Activated CD8-positive, alpha-beta memory T cell treated with anti-CD3 and anti-CD28 coated beads for 36 hours (primary cell): ENCODE data around the gene PELI3. TPM values are rescaled to one million over a fixed set of nuclear protein-coding genes. Genes with fewer than 3 reads are reported as not detected.
"Not testable (repeated sequence)": the region's sequence is repeated elsewhere in the genome, so short reads cannot be mapped to it uniquely, and the experiment has no call there.

ENCODE experiments used
- CTCF ChIA-PET: fragments of 350-600 bp; sonication (Branson Sonifier 250); formaldehyde crosslinking; loops from one replicate; lab custom pipeline; 2021; ENCODE audit warnings: antibody characterized with exemption; lab: Charles Lee
- POLR2A ChIA-PET: fragments of 350-600 bp; sonication (Branson Sonifier 250); formaldehyde crosslinking; loops from one replicate; lab custom pipeline; 2021; ENCODE audit warnings: antibody characterized with exemption; lab: Charles Lee
- total RNA-seq, 2 experiments: library from RNA; stranded (reverse); gene quantifications; one replicate each; pipeline ENCODE4 v1.2.3, GENCODE V29; 2021

The PELI3 gene
- total RNA-seq, 2 experiments from 2014 or later = 7.9 to 8.2 TPM

GRCh38 chr11:66438504-66439466 is 27.9 kb upstream of the PELI3 start, which contains the start of gene MRPL11:
MRPL11 (minus strand) TSS chr11:66438848; CDS start chr11:66438754, 94 bp downstream.
- ChIA-PET POLR2A (interaction anchor here (0.6 to 0.8 kb wide), 3 partner anchors 18 to 56 kb away, joined by 3 to 8 read pairs (median 3); partner anchors contain the start of gene NPAS4), CTCF (interaction anchor here (0.5 to 2.7 kb wide), 28 partner anchors 8 to 296 kb away, joined by 3 to 25 read pairs (median 4); partner anchors contain the start of genes ACTN3, CD248, DPP3 and RBM4B)

GRCh38 chr11:66440101-66440939 is 26.4 kb upstream of the PELI3 start:
- CTCF ChIA-PET = interaction anchor here (1.6 to 2.7 kb wide), 3 partner anchors 11 to 123 kb away, joined by 7 to 25 read pairs (median 10); partner anchors contain the start of gene CD248
- POLR2A ChIA-PET = interaction anchor here (0.6 kb wide), 1 partner anchor 12 kb away, joined by 3 read pairs; no protein-coding TSS in a partner anchor

GRCh38 chr11:66440940-66441282 is 25.8 kb upstream of the PELI3 start:
- CTCF ChIA-PET, POLR2A ChIA-PET: not testable (repeated sequence)

GRCh38 chr11:66443602-66444001 is 23.1 kb upstream of the PELI3 start:
- ChIA-PET POLR2A (no interaction called here), CTCF (interaction anchor here (0.6 kb wide), 2 partner anchors 87 to 140 kb away, joined by 3 read pairs; no protein-coding TSS in a partner anchor)

GRCh38 chr11:66447012-66447411 is 19.7 kb upstream of the PELI3 start:
- CTCF ChIA-PET = interaction anchor here (1.2 to 1.5 kb wide), 2 partner anchors 8 to 38 kb away, joined by 3 to 4 read pairs; partner anchors contain the start of gene MRPL11
- POLR2A ChIA-PET = no interaction called here

GRCh38 chr11:66448523-66448922 is 18.2 kb upstream of the PELI3 start:
- CTCF ChIA-PET = interaction anchor here (0.6 kb wide), 1 partner anchor 227 kb away, joined by 3 read pairs; no protein-coding TSS in a partner anchor
- POLR2A ChIA-PET = no interaction called here

GRCh38 chr11:66450560-66450959 is 16.1 kb upstream of the PELI3 start:
- POLR2A ChIA-PET = no interaction called here
- CTCF ChIA-PET = interaction anchor here (1.4 kb wide), 1 partner anchor 12 kb away, joined by 3 read pairs; the partner anchor contains the start of gene MRPL11

- CTCF ChIA-PET = no interaction called here
Observed at GRCh38 chr11:66451663-66452062, 15.0 kb upstream of the PELI3 start.

GRCh38 chr11:66454247-66454646 is 12.5 kb upstream of the PELI3 start:
- POLR2A ChIA-PET = no interaction called here
- CTCF ChIA-PET = interaction anchor here (1.0 kb wide), 1 partner anchor 21 kb away, joined by 3 read pairs; no protein-coding TSS in a partner anchor

More at GRCh38 chr11:66451663-66452062, 15.0 kb upstream of the PELI3 start:
- POLR2A ChIA-PET = interaction anchor here (0.6 kb wide), 1 partner anchor 962 kb away, joined by 3 read pairs; no protein-coding TSS in a partner anchor

- ChIA-PET POLR2A (no interaction called here), CTCF (interaction anchor here (0.7 to 1.0 kb wide), 4 partner anchors 16 to 37 kb away, joined by 3 to 5 read pairs (median 4); no protein-coding TSS in a partner anchor)
Observed at GRCh38 chr11:66454828-66455227, 11.9 kb upstream of the PELI3 start.

- ChIA-PET POLR2A (no interaction called here), CTCF (interaction anchor here (0.7 to 1.8 kb wide), 4 partner anchors 19 to 72 kb away, joined by 3 to 4 read pairs (median 4); partner anchors contain the start of gene MRPL11)
Observed at GRCh38 chr11:66457826-66458225, 8.9 kb upstream of the PELI3 start.

- ChIA-PET POLR2A (no interaction called here), CTCF (interaction anchor here (1.7 to 1.8 kb wide), 2 partner anchors 20 to 41 kb away, joined by 3 to 4 read pairs; partner anchors contain the start of gene MRPL11)
Observed at GRCh38 chr11:66459138-66459778, 7.4 kb upstream of the PELI3 start.

GRCh38 chr11:66462010-66462409 is 4.7 kb upstream of the PELI3 start:
- POLR2A ChIA-PET = interaction anchor here (1.4 kb wide), 1 partner anchor 18 kb away, joined by 5 read pairs; the partner anchor contains the start of gene DPP3
- CTCF ChIA-PET = interaction anchor here (1.0 to 1.4 kb wide), 3 partner anchors 18 to 42 kb away, joined by 3 read pairs; partner anchors contain the start of genes DPP3 and MRPL11

- CTCF ChIA-PET = interaction anchor here (0.6 kb wide), 1 partner anchor 114 kb away, joined by 4 read pairs; no protein-coding TSS in a partner anchor
- POLR2A ChIA-PET = interaction anchor here (1.4 kb wide), 1 partner anchor 17 kb away, joined by 5 read pairs; the partner anchor contains the start of gene DPP3
Observed at GRCh38 chr11:66462911-66463310, 3.8 kb upstream of the PELI3 start.

- POLR2A ChIA-PET = not testable (repeated sequence)
- CTCF ChIA-PET = interaction anchor here (0.7 to 1.2 kb wide), 2 partner anchors 25 to 45 kb away, joined by 3 to 4 read pairs; partner anchors contain the start of gene MRPL11
Observed at GRCh38 chr11:66464116-66464515, 2.6 kb upstream of the PELI3 start.

- POLR2A ChIA-PET = no interaction called here
- CTCF ChIA-PET = interaction anchor here (1.2 to 3.3 kb wide), 2 partner anchors 14 to 26 kb away, joined by 4 to 20 read pairs; partner anchors contain the start of genes DPP3 and MRPL11
Observed at GRCh38 chr11:66464916-66465315, 1.8 kb upstream of the PELI3 start.
